ENCODE results near the gene CCT6B. TPM values are rescaled to one million over a fixed set of nuclear protein-coding genes. Genes with fewer than 3 reads are reported as not detected.

The CCT6B gene
- total and polyA plus RNA-seq, 9 of the 15 experiments (the other 6 are each of a cell fraction or from before 2014, with no cell fraction given), result 0.25 to 0.91 (median 0.58) TPM

GRCh38 chr17:34998205-34998604 lies 36.9 kb upstream of the CCT6B start:
- in situ Hi-C loops (cut with MboI), result loop anchor here (5.0 kb wide), 2 partner anchors 94 to 124 kb away; partner anchors contain the start of gene FNDC8
- peak; percentile 94 for ATAC-seq
- Histone ChIP-seq H3K27me3 (ENCODE audit: control insufficient read depth in 2 of 2, insufficient read depth in 2 of 2, low read length in 2 of 2) (no peaks in the 10 kb centered on the region), H3K36me3 (ENCODE audit: control insufficient read depth, insufficient read depth, low read length) (peaks cover 96% of the 10 kb centered on the region), H3K4me2 (ENCODE audit: insufficient read depth, low read length) (no peak overlapping the region), H3K9me3 (replicated peaks; ENCODE audit: control insufficient read depth, insufficient read depth, low read depth, low read length) (no peaks in the 10 kb centered on the region), H3K79me2 (ENCODE audit: control insufficient read depth, insufficient read depth, low read length) (no peaks in the 10 kb centered on the region), H3K4me3 (no peak overlapping the region), H3K9me1 (ENCODE audit: control insufficient read depth, insufficient read depth, low read length) (no peaks in the 10 kb centered on the region), H3K9ac (ENCODE audit: insufficient read depth in 1 of 2, low read depth in 2 of 2, low read length in 2 of 2) (0 out of 4 replicates have a peak overlapping the region, but pooled peaks of 1 of the 2 experiments have one; percentile 12), H2AFZ (ENCODE audit: low read depth, low read length) (no peak overlapping the region), H4K20me1 (replicated peaks; ENCODE audit: control insufficient read depth, insufficient read depth, low read length) (no peaks in the 10 kb centered on the region; the same call in 1 of the 2 replicates), H3K4me1 (replicated peaks in 1 of 2; ENCODE audit: control insufficient read depth in 2 of 2, insufficient read depth in 2 of 2, low read length in 2 of 2) (peaks cover 3 to 11% of the 10 kb centered on the region in 2 experiments; a peak in 3 of 5 replicates), H3K27ac (ENCODE audit: extremely low read depth, low read depth, low read length) (no peak overlapping the region)
- no peak for FAIRE-seq
- intact Hi-C loops (cut with micrococcal nuclease), result loop anchor here (1.0 to 5.0 kb wide), 2 partner anchors 89 to 121 kb away; partner anchors contain the start of gene RAD51D
- CTCF ChIA-PET (ENCODE audit: low intra/inter-chr PET ratio), result interaction anchor here (0.5 to 2.9 kb wide), 5 partner anchors 66 to 145 kb away, joined by 3 to 49 read pairs (median 5); partner anchors contain the start of genes FNDC8 and RAD51D
- POLR2A ChIA-PET, result interaction anchor here (0.6 kb wide), 1 partner anchor 578 kb away, joined by 3 read pairs; no protein-coding TSS in a partner anchor
- 42% methylated on average over 5 of the region's 5 CpGs for WGBS (ENCODE audit: insufficient coverage, low coverage, missing lambda C conversion rate)
- peak; percentile 74 to 86 (median 78) for DNase-seq (ENCODE audit: extremely low read depth in 1 of 4, low spot score in 3 of 4)
- no TSS peak for BruUV-seq (replicated peaks)
- TF ChIP-seq ZBTB11 (CRISPR knock-in tag; IDR thresholded peaks at IDR 0.05) (no peak), POLR2AphosphoS2 (IDR thresholded peaks at IDR 0.05; ENCODE audit: low read length) (0 out of 2 replicates have a peak, but pooled peaks have one; percentile 52), KLF13 (tag; IDR thresholded peaks at IDR 0.05; ENCODE audit: borderline replicate concordance, low read depth) (no peak), DEAF1 (CRISPR knock-in tag; IDR thresholded peaks at IDR 0.05) (peak; percentile 77), BCLAF1 (IDR thresholded peaks at IDR 0.05; ENCODE audit: borderline replicate concordance in 1 of 2, control insufficient read depth in 1 of 2, low read depth in 2 of 2, low read length in 1 of 2) (no peak), ZBED1 (IDR thresholded peaks at IDR 0.05) (no peak), MNT (conservative IDR thresholded peaks at IDR 0.05) (no peak), ZNF511 (CRISPR knock-in tag; IDR thresholded peaks at IDR 0.05) (no peak), U2AF2 (optimal IDR thresholded peaks at IDR 0.05; ENCODE audit: low read depth, low read length) (no peak)
